ENCODE measurements around the gene PLA1A.
A peak's percentile ranks its signal among the peaks of the same experiment; 100 is the strongest.

Gene PLA1A

DNA sequence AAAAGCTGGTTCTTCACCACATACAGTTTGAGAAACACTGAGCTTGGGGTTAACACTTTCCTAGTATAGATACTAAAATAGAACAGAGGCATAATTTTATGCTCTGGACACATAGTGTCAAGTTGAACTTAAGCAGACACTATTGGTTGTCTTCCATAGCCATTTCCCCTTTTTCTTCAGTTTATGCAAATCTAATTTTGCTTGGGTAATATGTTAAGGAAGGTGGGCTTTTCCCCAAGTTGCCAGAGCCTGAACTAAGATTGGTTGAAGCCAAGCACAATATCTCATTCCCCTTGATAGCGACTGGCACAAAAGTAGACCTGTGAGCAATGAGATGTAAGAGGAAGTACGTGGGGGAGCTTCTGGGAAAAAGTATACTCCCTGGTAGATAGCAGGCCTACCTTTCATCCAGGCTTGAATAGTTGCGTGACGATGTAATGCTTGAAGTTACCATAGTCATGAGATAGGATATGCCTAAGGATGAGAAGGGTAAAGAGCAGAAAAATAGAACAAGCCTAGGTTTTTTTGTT lies 67.2 kb downstream of the PLA1A start:
- DNase-seq (ENCODE audit: low read depth) = peak; percentile 85
- TF ChIP-seq, protein P1, sequence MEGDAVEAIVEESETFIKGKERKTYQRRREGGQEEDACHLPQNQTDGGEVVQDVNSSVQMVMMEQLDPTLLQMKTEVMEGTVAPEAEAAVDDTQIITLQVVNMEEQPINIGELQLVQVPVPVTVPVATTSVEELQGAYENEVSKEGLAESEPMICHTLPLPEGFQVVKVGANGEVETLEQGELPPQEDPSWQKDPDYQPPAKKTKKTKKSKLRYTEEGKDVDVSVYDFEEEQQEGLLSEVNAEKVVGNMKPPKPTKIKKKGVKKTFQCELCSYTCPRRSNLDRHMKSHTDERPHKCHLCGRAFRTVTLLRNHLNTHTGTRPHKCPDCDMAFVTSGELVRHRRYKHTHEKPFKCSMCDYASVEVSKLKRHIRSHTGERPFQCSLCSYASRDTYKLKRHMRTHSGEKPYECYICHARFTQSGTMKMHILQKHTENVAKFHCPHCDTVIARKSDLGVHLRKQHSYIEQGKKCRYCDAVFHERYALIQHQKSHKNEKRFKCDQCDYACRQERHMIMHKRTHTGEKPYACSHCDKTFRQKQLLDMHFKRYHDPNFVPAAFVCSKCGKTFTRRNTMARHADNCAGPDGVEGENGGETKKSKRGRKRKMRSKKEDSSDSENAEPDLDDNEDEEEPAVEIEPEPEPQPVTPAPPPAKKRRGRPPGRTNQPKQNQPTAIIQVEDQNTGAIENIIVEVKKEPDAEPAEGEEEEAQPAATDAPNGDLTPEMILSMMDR (IDR thresholded peaks at IDR 0.05; ENCODE audit: low read length, missing control alignments) = no peak
- H3K4me3 ChIP-seq (replicated peaks; ENCODE audit: low read depth, low read length) = no peak overlapping the region

- TF ChIP-seq, protein P1 (IDR thresholded peaks at IDR 0.05; ENCODE audit: low read length, missing control alignments) = no peak
- DNase-seq (ENCODE audit: low read depth) = no peak
- no peak overlapping the region for H3K4me3 ChIP-seq (replicated peaks; ENCODE audit: low read depth, low read length)
Observed at GRCh38 chr3:119665954-119666559, 68.4 kb downstream of the PLA1A start.

GRCh38 chr3:119669906-119670570 lies 72.4 kb downstream of the PLA1A start:
- H3K4me3 ChIP-seq (replicated peaks; ENCODE audit: low read depth, low read length) = no peak overlapping the region
- peak; percentile 31 for DNase-seq (ENCODE audit: low read depth)
- TF ChIP-seq, protein P1 (IDR thresholded peaks at IDR 0.05; ENCODE audit: low read length, missing control alignments) = no peak

GRCh38 chr3:119672776-119673175 lies 75.1 kb downstream of the PLA1A start:
- no peak overlapping the region for H3K4me3 ChIP-seq (replicated peaks; ENCODE audit: low read depth, low read length)
- no peak for DNase-seq (ENCODE audit: low read depth)
- TF ChIP-seq, protein P1 (IDR thresholded peaks at IDR 0.05; ENCODE audit: low read length, missing control alignments) = no peak

DNA sequence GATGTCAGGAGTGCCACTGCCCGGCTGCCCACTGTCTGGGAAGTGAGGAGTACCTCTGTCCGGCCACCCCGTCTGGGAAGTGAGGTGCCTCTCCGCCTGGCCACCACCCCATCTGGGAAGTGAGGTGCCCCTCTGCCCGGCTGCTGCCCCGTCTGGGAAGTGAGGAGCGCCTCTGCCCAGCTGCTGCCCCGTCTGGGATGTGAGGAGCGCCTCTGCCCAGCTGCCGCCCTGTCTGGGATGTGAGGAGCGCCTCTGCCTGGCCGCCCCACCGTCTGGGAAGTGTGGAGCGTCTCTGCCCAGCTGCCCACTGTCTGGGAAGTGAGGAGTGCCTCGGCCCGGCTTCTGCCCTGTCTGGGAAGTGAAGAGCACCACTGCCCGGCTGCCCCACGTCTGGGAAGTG lies 76.2 kb downstream of the PLA1A start:
- no peak for DNase-seq (ENCODE audit: low read depth)
- TF ChIP-seq, protein P1 (IDR thresholded peaks at IDR 0.05; ENCODE audit: low read length, missing control alignments) = no peak
- no peak overlapping the region for H3K4me3 ChIP-seq (replicated peaks; ENCODE audit: low read depth, low read length)

DNA sequence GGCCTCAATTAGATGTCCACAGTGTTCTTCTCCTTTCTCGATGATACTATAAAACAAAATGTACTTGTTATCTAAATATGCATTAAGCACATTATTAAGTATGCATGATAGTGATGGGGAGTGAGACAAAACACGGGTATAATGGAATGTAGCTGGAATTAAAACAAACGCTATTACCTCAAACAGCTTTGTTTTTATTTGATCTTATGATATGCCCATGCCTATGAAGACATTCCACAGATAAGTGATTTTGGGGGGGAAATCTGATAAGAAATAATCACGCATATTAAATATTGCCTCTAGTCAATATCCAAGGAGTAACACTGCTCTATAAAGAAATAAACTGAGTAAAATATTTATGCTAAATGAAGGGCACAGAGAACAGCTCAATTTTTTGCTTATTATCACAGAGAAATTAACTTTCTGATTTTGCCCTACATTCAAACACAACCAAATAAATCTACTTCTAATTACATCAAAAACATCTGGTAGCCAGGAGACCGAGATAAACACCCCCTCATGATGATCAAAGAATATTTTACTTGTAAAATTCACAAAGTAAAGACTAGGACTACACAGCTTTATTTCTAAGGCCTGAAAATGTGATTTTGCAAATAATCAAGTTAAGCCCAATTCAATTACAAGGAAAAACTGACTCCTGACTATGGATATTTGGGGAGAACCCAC lies 77.6 kb downstream of the PLA1A start:
- TF ChIP-seq, protein P1 (IDR thresholded peaks at IDR 0.05; ENCODE audit: low read length, missing control alignments) = no peak
- DNase-seq (ENCODE audit: low read depth) = no peak
- H3K4me3 ChIP-seq (replicated peaks; ENCODE audit: low read depth, low read length) = no peak overlapping the region

Measured in fibroblast of pulmonary artery (primary cell).